IMR-90 (cell line): ENCODE measurements around the gene ALS2CL. TPM values are rescaled to one million over a fixed set of nuclear protein-coding genes. Genes with fewer than 3 reads are reported as not detected.

Source experiments
- ATAC-seq: fragments of 200-7000 bp; cut with Tn5 transposase; 2 replicates; pipeline ENCODE4 v1.9.1; 2020; ENCODE audit warnings: low read depth, mild to moderate bottlenecking, moderate library complexity
- BruUV-seq: library from RNA; stranded (reverse); fragments of 400-500 nt; replicated peaks from 2 replicates; lab custom pipeline; 2021; lab: Mats Ljungman, UMichigan
- CTCF ChIA-PET: fragments of 300-600 bp; formaldehyde crosslinking; extraction: SDS; loops from one replicate; lab custom pipeline; 2021; ENCODE audit warnings: antibody characterized with exemption; lab: Yijun Ruan, JAX
- POLR2A ChIA-PET: fragments of 300-600 bp; sonication (Branson Sonifier 250); formaldehyde crosslinking; loops from one replicate; lab custom pipeline; 2022; ENCODE audit warnings: antibody characterized with exemption; ENCODE audit not compliant: unreplicated experiment; lab: Charles Lee
- DNase-seq: peaks from one replicate; pipeline ENCODE4 v3.0.0; 2013
- H2AFZ ChIP-seq: replicated peaks from 2 replicates; pipeline ENCODE3; 2013; ENCODE audit warnings: low read length, mild to moderate bottlenecking; ENCODE audit not compliant: poor library complexity
- H2AK5ac ChIP-seq: 2 replicates; pipeline ENCODE4 v1.6.1; 2013; ENCODE audit warnings: low read depth, low read length, inconsistent platforms
- H2AK9ac ChIP-seq: replicated peaks from 2 replicates; pipeline ENCODE3; 2013; ENCODE audit warnings: mild to moderate bottlenecking, low read depth, low read length, moderate library complexity; ENCODE audit not compliant: poor library complexity
- H2BK120ac ChIP-seq: 2 replicates; pipeline ENCODE4 v1.6.1; 2013; ENCODE audit warnings: low read depth, low read length, inconsistent platforms
- H2BK15ac ChIP-seq: 3 replicates; pipeline ENCODE4 v1.6.1; 2013; ENCODE audit warnings: low read depth, low read length, inconsistent platforms
- H2BK20ac ChIP-seq: 2 replicates; pipeline ENCODE4 v1.6.1; 2013; ENCODE audit warnings: low read depth, mild to moderate bottlenecking, inconsistent platforms, low read length, moderate library complexity
- H2BK5ac ChIP-seq: 2 replicates; pipeline ENCODE4 v1.6.1; 2013; ENCODE audit warnings: mild to moderate bottlenecking, low read depth, low read length, inconsistent platforms; ENCODE audit not compliant: poor library complexity, severe bottlenecking
- H3K14ac ChIP-seq: replicated peaks from 2 replicates; pipeline ENCODE4 v1.6.1; 2013; ENCODE audit warnings: low read depth, low read length, inconsistent platforms
- H3K18ac ChIP-seq: 2 replicates; pipeline ENCODE4 v1.6.1; 2013; ENCODE audit warnings: low read depth, low read length, control low read depth
- H3K23ac ChIP-seq: 2 replicates; pipeline ENCODE4 v1.6.1; 2013; ENCODE audit warnings: low read depth, low read length, inconsistent platforms
- H3K27ac ChIP-seq: 2 replicates; pipeline ENCODE4 v1.5.1; 2013; ENCODE audit warnings: mild to moderate bottlenecking, control low read depth, low read length; ENCODE audit not compliant: insufficient read depth
- H3K27me3 ChIP-seq: 2 replicates; pipeline ENCODE4 v1.6.1; 2013; ENCODE audit warnings: low read length; ENCODE audit not compliant: control insufficient read depth, insufficient read depth
- H3K36me3 ChIP-seq: 2 replicates; pipeline ENCODE4 v1.6.1; 2013; ENCODE audit warnings: low read length, mixed read lengths; ENCODE audit not compliant: control insufficient read depth, insufficient read depth
- H3K4ac ChIP-seq: 2 replicates; pipeline ENCODE4 v1.6.1; 2013; ENCODE audit warnings: low read depth, low read length, inconsistent platforms
- H3K4me1 ChIP-seq: 2 replicates; pipeline ENCODE4 v1.6.1; 2013; ENCODE audit warnings: low read length, mixed read lengths; ENCODE audit not compliant: control insufficient read depth, insufficient read depth
- H3K4me2 ChIP-seq: 2 replicates; pipeline ENCODE4 v1.6.1; 2013; ENCODE audit warnings: low read depth, mild to moderate bottlenecking, control low read depth, low read length, moderate library complexity
- H3K4me3 ChIP-seq: 2 replicates; pipeline ENCODE4 v1.5.1; 2013; ENCODE audit warnings: low read depth, mild to moderate bottlenecking, control low read depth, low read length, moderate library complexity; ENCODE audit not compliant: insufficient read depth
- H3K56ac ChIP-seq: 2 replicates; pipeline ENCODE4 v1.6.1; 2013; ENCODE audit warnings: low read length, inconsistent platforms; ENCODE audit not compliant: insufficient read depth; ENCODE audit errors: extremely low read depth
- H3K79me1 ChIP-seq, 2 experiments: 2 replicates each; pipeline ENCODE4 v1.6.1; 2013; ENCODE audit warnings: low read length in 2 of 2, inconsistent platforms in 1 of 2, low read depth in 1 of 2
- H3K9ac ChIP-seq: 2 replicates; pipeline ENCODE4 v1.6.1; 2013; ENCODE audit warnings: low read depth, low read length, control low read depth
- H3K9me1 ChIP-seq: 2 replicates; pipeline ENCODE4 v1.6.1; 2013; ENCODE audit warnings: low read length, inconsistent platforms; ENCODE audit not compliant: insufficient read depth
- H3K9me3 ChIP-seq: 2 replicates; pipeline ENCODE4 v1.6.1; 2013; ENCODE audit warnings: low read length; ENCODE audit not compliant: control insufficient read depth, insufficient read depth
- H4K20me1 ChIP-seq: 2 replicates; pipeline ENCODE4 v1.6.1; 2013; ENCODE audit warnings: low read length, inconsistent platforms; ENCODE audit not compliant: insufficient read depth
- H4K5ac ChIP-seq: 2 replicates; pipeline ENCODE4 v1.6.1; 2013; ENCODE audit warnings: mild to moderate bottlenecking, low read depth, low read length, control low read depth
- H4K8ac ChIP-seq, 2 experiments: 2 replicates each; pipeline ENCODE4 v1.6.1; 2013; ENCODE audit warnings: low read depth in 2 of 2, low read length in 2 of 2, control low read depth in 1 of 2, inconsistent platforms in 1 of 2
- H4K91ac ChIP-seq: 2 replicates; pipeline ENCODE4 v1.6.1; 2013; ENCODE audit warnings: low read depth, low read length, inconsistent platforms; ENCODE audit not compliant: insufficient read depth
- BHLHE40 ChIP-seq: fragments of 150-350 bp; IDR thresholded peaks from 2 replicates; pipeline ENCODE4 v1.6.1; 2016; ENCODE audit warnings: mild to moderate bottlenecking, low read depth, low read length
- CEBPB ChIP-seq: IDR thresholded peaks from 2 replicates; pipeline ENCODE4 v1.6.1; 2012; ENCODE audit warnings: low read depth, low read length, improper control_type of control experiment
- MAFK ChIP-seq: IDR thresholded peaks from 2 replicates; pipeline ENCODE4 v1.6.1; 2012; ENCODE audit warnings: low read depth, low read length, improper control_type of control experiment
- MXI1 ChIP-seq: IDR thresholded peaks from 2 replicates; pipeline ENCODE4 v1.6.1; 2012; ENCODE audit warnings: low read depth, mild to moderate bottlenecking, low read length, moderate library complexity, borderline replicate concordance
- NFE2L2 ChIP-seq: fragments of 150-350 bp; IDR thresholded peaks from 2 replicates; pipeline ENCODE4 v1.6.1; 2016; ENCODE audit warnings: low read depth, mild to moderate bottlenecking, low read length
- RFX5 ChIP-seq: IDR thresholded peaks from 2 replicates; pipeline ENCODE4 v1.8.0; 2012; ENCODE audit warnings: low read depth, mild to moderate bottlenecking, low read length, moderate library complexity
- SMC3 ChIP-seq: fragments of 150-350 bp; IDR thresholded peaks from 2 replicates; pipeline ENCODE4 v1.6.1; 2016; ENCODE audit warnings: low read depth, mild to moderate bottlenecking, antibody characterized with exemption, low read length, moderate library complexity
- WGBS, 2 experiments: methylation state at CpG; one replicate each; pipeline versions ENCODE4 v1.1.5 to v1.1.7; 2013; ENCODE audit warnings: missing lambda C conversion rate in 2 of 2; ENCODE audit not compliant: insufficient read length in 1 of 2; ENCODE audit errors: extremely low coverage in 2 of 2; 5-methylcytosine and 5-hydroxymethylcytosine counted together
- dilution Hi-C: fragments of 300-500 bp; cut with HindIII; formaldehyde crosslinking; loops from one replicate; pipeline ENCODE4 v1.14.3; 2018; ENCODE audit warnings: low sequenced_read_pairs; ENCODE audit not compliant: unreplicated experiment
- in situ Hi-C: fragments of 300-500 bp; cut with MboI; formaldehyde crosslinking; loops from 3 replicates; pipeline ENCODE4 v1.14.3; 2019; ENCODE audit warnings: low sequenced_read_pairs, inconsistent platforms, mixed read lengths
- intact Hi-C: fragments of 100-400 bp; cut with micrococcal nuclease; formaldehyde crosslinking; loops from 2 replicates; pipeline ENCODE4 v1.10.0; 2022
- polyA plus RNA-seq, 3 experiments: library from polyadenylated mRNA; depleted of rRNA; stranded (reverse); fragments of >200 nt; gene quantifications; 2 replicates each; pipeline ENCODE4 v1.2.3, GENCODE V29; 2012; ENCODE audit warnings: low replicate concordance in 1 of 3
- total RNA-seq: library from RNA; depleted of rRNA; stranded (reverse); fragments of >200 nt; gene quantifications from 2 replicates; pipeline ENCODE4 v1.2.3, GENCODE V29; 2012
- TF ChIP-seq, protein P1 (sequence below): fragments of 150-350 bp; IDR thresholded peaks from 2 replicates; pipeline ENCODE4 v1.6.1; 2016; ENCODE audit warnings: low read depth, mild to moderate bottlenecking, low read length, moderate library complexity, borderline replicate concordance
- TF ChIP-seq, protein P2 (sequence below): fragments of 150-350 bp; IDR thresholded peaks from 2 replicates; pipeline ENCODE4 v1.6.1; 2017; ENCODE audit warnings: mild to moderate bottlenecking, antibody characterized with exemption, low read length, low read depth

The ALS2CL gene
- total and polyA plus RNA-seq, 2 of the 4 experiments (the other 2 are of a cell fraction): 2.2 to 4.8 TPM

- H3K4ac ChIP-seq: no peak overlapping the region
- H2AFZ ChIP-seq: no peak overlapping the region
- in situ Hi-C loops: loop anchor here (25.0 kb wide), 1 partner anchor 651 kb away; no protein-coding TSS in a partner anchor
- H2BK15ac ChIP-seq: no peak overlapping the region
- no peaks in the 10 kb centered on the region for H3K36me3 ChIP-seq
- no peak overlapping the region for H2AK5ac ChIP-seq
- H3K4me3 ChIP-seq: no peak overlapping the region
- H3K18ac ChIP-seq: no peak overlapping the region
- no peak overlapping the region for H2AK9ac ChIP-seq
- no TSS peak for BruUV-seq
- H4K91ac ChIP-seq: no peak overlapping the region
- no peak overlapping the region for H3K27ac ChIP-seq
- POLR2A ChIA-PET: no interaction called here
- H3K4me2 ChIP-seq: no peak overlapping the region
- peaks cover 27% of the 10 kb centered on the region for H3K27me3 ChIP-seq
- whole genome bisulfite sequencing, 2 experiments: no CpG with 5 or more reads among the region's 2 CpGs
- CTCF ChIA-PET: no interaction called here
- no peaks in the 10 kb centered on the region for H3K79me1 ChIP-seq
- no peak overlapping the region for H4K8ac ChIP-seq
- H2BK5ac ChIP-seq: no peak overlapping the region
- H4K5ac ChIP-seq: no peak overlapping the region
- H3K9me1 ChIP-seq: no peaks in the 10 kb centered on the region
- intact Hi-C loops: no loop called here
- no peak overlapping the region for H3K9ac ChIP-seq
- no peak overlapping the region for H2BK120ac ChIP-seq
- H3K23ac ChIP-seq: no peak overlapping the region
- no peaks in the 10 kb centered on the region for H4K20me1 ChIP-seq
- H3K14ac ChIP-seq: no peak overlapping the region
- TF ChIP-seq MXI1: no peak
- no peak for TF ChIP-seq CEBPB
- no peak for TF ChIP-seq BHLHE40
- TF ChIP-seq, protein P1, sequence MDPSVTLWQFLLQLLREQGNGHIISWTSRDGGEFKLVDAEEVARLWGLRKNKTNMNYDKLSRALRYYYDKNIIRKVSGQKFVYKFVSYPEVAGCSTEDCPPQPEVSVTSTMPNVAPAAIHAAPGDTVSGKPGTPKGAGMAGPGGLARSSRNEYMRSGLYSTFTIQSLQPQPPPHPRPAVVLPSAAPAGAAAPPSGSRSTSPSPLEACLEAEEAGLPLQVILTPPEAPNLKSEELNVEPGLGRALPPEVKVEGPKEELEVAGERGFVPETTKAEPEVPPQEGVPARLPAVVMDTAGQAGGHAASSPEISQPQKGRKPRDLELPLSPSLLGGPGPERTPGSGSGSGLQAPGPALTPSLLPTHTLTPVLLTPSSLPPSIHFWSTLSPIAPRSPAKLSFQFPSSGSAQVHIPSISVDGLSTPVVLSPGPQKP: no peak
- TF ChIP-seq, protein P2, sequence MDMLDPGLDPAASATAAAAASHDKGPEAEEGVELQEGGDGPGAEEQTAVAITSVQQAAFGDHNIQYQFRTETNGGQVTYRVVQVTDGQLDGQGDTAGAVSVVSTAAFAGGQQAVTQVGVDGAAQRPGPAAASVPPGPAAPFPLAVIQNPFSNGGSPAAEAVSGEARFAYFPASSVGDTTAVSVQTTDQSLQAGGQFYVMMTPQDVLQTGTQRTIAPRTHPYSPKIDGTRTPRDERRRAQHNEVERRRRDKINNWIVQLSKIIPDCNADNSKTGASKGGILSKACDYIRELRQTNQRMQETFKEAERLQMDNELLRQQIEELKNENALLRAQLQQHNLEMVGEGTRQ: no peak
- TF ChIP-seq NFE2L2: no peak
- no peak for TF ChIP-seq RFX5
- no peak for TF ChIP-seq MAFK
- TF ChIP-seq SMC3: no peak
- no peak overlapping the region for H2BK20ac ChIP-seq
- H3K56ac ChIP-seq: no peak overlapping the region
- ATAC-seq (no peak), DNase-seq (no peak)
- no peaks in the 10 kb centered on the region for H3K9me3 ChIP-seq
- peaks cover 2% of the 10 kb centered on the region; the same call in 1 of the 2 replicates for H3K4me1 ChIP-seq
- dilution Hi-C loops: no loop called here
Measured at GRCh38 chr3:46711305-46711704, 17.8 kb upstream of the ALS2CL start.
